GM21447 (cell line): ENCODE results near the gene PACRGL.
"Not testable (repeated sequence)": the region's sequence is repeated elsewhere in the genome, so short reads cannot be mapped to it uniquely, and the experiment has no call there.

ENCODE experiments used
- ATAC-seq: cut with Tn5 transposase; IDR thresholded peaks from one replicate; pipeline ENCODE4 v1.9.1; 2021; ENCODE audit not compliant: unreplicated experiment

Gene PACRGL

GRCh38 chr4:20723019-20723418 lies 22.8 kb downstream of the PACRGL start:
- ATAC-seq: no peak

GRCh38 chr4:20723463-20723862 lies 23.2 kb downstream of the PACRGL start:
- ATAC-seq: no peak

- ATAC-seq: no peak
These were observed 24.7 kb downstream of the PACRGL start for GRCh38 chr4:20724915-20725314.

GRCh38 chr4:20735931-20736330 lies 35.7 kb downstream of the PACRGL start:
- ATAC-seq: no peak

GRCh38 chr4:20746000-20746399 lies 45.7 kb downstream of the PACRGL start:
- not testable (repeated sequence) for ATAC-seq

- ATAC-seq: no peak
These were observed 52.4 kb downstream of the PACRGL start for GRCh38 chr4:20752641-20753040.

- no peak for ATAC-seq
These were observed 53.8 kb downstream of the PACRGL start for GRCh38 chr4:20754036-20754435.

- no peak for ATAC-seq
These were observed 59.8 kb downstream of the PACRGL start for GRCh38 chr4:20760053-20760452.

GRCh38 chr4:20761382-20761781 lies 61.1 kb downstream of the PACRGL start:
- no peak for ATAC-seq

GRCh38 chr4:20761826-20762225 lies 61.6 kb downstream of the PACRGL start:
- ATAC-seq: no peak

GRCh38 chr4:20764366-20764992 lies 64.2 kb downstream of the PACRGL start:
- ATAC-seq: no peak

GRCh38 chr4:20773144-20773997 lies 73.1 kb downstream of the PACRGL start:
- ATAC-seq: no peak

- no peak for ATAC-seq
These were observed 78.6 kb downstream of the PACRGL start for GRCh38 chr4:20778896-20779295.

- ATAC-seq: not testable (repeated sequence)
These were observed 82.9 kb downstream of the PACRGL start for GRCh38 chr4:20783134-20783533.

- no peak for ATAC-seq
These were observed 87.8 kb downstream of the PACRGL start for GRCh38 chr4:20787940-20788665.
